ENCODE results near the gene PCYT2.

- TF ChIP-seq POLR2A (IDR thresholded peaks at IDR 0.05): no peak
- TF ChIP-seq EP300 (IDR thresholded peaks at IDR 0.05): no peak
Measured at GRCh38 chr17:81913394-81914102, 2.3 kb upstream of the PCYT2 start.
